Measurements from ENCODE around the gene KBTBD4. TPM values are rescaled to one million over a fixed set of nuclear protein-coding genes. Genes with fewer than 3 reads are reported as not detected.

Gene KBTBD4
- total RNA-seq, 1 experiment from 2014 or later, result 13.2 TPM

DNA sequence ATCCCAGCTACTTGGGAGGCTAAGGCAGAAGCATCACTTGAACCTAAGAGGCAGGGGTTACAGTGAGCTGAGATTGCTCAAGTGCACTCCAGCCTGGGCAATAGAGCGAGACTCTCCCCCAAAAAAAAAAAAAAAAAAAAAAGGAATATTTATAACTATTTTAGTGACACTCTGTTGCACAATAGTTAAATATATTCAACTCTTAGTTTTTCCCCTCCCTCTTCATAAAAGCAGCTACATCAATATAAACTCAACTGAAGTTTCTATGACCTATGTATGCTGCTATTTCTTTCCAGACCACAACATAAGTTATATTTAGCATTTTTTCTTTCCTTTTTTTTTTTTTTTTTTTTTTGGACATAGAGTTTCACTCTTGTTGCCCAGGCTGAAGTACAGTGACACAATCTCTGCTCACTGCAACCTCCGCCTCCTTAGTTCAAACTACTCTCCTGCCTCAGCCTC lies 45.0 kb downstream of the KBTBD4 start:
- Histone ChIP-seq H4K20me1 (ENCODE audit: insufficient read depth) (peaks cover 19% of the 10 kb centered on the region; the same call in 1 of the 2 replicates), H2AFZ (ENCODE audit: low read depth, low read length, poor library complexity, severe bottlenecking) (no peak overlapping the region), H3K27me3 (ENCODE audit: insufficient read depth, low read length) (no peaks in the 10 kb centered on the region), H3K4me2 (ENCODE audit: low read length) (no peak overlapping the region), H3K27ac (ENCODE audit: low read depth, low read length) (no peak overlapping the region), H3K9me2 (ENCODE audit: insufficient read depth) (no peaks in the 10 kb centered on the region), H3K79me2 (ENCODE audit: insufficient read depth, low read length) (peaks cover 100% of the 10 kb centered on the region), H3K9ac (ENCODE audit: low read length) (no peak overlapping the region), H3K36me3 (ENCODE audit: control insufficient read depth in 1 of 2, insufficient read depth in 2 of 2, low read length in 2 of 2) (no peaks in the 10 kb centered on the region; a peak in 1 of 4 replicates), H3K4me1 (ENCODE audit: control insufficient read depth in 1 of 2, insufficient read depth in 2 of 2, low read length in 2 of 2) (peaks cover 0 to 3% of the 10 kb centered on the region in 2 experiments; a peak in 1 of 4 replicates), H3K9me3 (ENCODE audit: control insufficient read depth in 1 of 2, insufficient read depth in 1 of 2, low read depth in 1 of 2, low read length in 2 of 2) (no peaks in the 10 kb centered on the region), H3K4me3 (replicated peaks in 1 of 2; ENCODE audit: low read depth in 1 of 2, low read length in 2 of 2) (no peak overlapping the region)
- intact Hi-C loops (cut with micrococcal nuclease), result no loop called here
- ChIA-PET CTCF (no interaction called here), RAD21 (ENCODE audit: low non-redundant PET in 1 of 2, low total read pairs in 2 of 2, uncharacterized antibody in 2 of 2, unreplicated experiment in 2 of 2) (interaction anchor here in 1 of 2 experiments (0.6 kb wide), 1 partner anchor 79 kb away, joined by 5 read pairs; no protein-coding TSS in a partner anchor), POLR2A (no interaction called here)
- DNase-seq (ENCODE audit: low read depth, low spot score), result no peak
- BruUV-seq (replicated peaks), result no TSS peak
- ATAC-seq, result no peak
- TF ChIP-seq ELF1 (IDR thresholded peaks at IDR 0.05; ENCODE audit: borderline replicate concordance, low read depth), result no peak
- TF ChIP-seq, protein P1, sequence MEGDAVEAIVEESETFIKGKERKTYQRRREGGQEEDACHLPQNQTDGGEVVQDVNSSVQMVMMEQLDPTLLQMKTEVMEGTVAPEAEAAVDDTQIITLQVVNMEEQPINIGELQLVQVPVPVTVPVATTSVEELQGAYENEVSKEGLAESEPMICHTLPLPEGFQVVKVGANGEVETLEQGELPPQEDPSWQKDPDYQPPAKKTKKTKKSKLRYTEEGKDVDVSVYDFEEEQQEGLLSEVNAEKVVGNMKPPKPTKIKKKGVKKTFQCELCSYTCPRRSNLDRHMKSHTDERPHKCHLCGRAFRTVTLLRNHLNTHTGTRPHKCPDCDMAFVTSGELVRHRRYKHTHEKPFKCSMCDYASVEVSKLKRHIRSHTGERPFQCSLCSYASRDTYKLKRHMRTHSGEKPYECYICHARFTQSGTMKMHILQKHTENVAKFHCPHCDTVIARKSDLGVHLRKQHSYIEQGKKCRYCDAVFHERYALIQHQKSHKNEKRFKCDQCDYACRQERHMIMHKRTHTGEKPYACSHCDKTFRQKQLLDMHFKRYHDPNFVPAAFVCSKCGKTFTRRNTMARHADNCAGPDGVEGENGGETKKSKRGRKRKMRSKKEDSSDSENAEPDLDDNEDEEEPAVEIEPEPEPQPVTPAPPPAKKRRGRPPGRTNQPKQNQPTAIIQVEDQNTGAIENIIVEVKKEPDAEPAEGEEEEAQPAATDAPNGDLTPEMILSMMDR (IDR thresholded peaks at IDR 0.05 in 2 of 3, conservative IDR thresholded peaks at IDR 0.05 in 1 of 3; ENCODE audit: borderline replicate concordance in 1 of 3, insufficient read depth in 1 of 3, low read depth in 2 of 3, low read length in 2 of 3), result no peak
- TF ChIP-seq EZH2 (IDR thresholded peaks at IDR 0.05), result no peak
- TF ChIP-seq SIN3A (IDR thresholded peaks at IDR 0.05; ENCODE audit: low read depth), result no peak
- no peak for TF ChIP-seq SP1 (IDR thresholded peaks at IDR 0.05; ENCODE audit: low read depth)
- no peak for TF ChIP-seq ZNF274 (IDR thresholded peaks at IDR 0.05; ENCODE audit: low read depth, low read length)
- TF ChIP-seq EGR1 (IDR thresholded peaks at IDR 0.05; ENCODE audit: low read depth), result no peak
- TF ChIP-seq RAD21 (IDR thresholded peaks at IDR 0.05; ENCODE audit: low read depth), result no peak

Data from HCT116 (cell line).